Measurements from ENCODE around the gene LRMDA. TPM values are rescaled to one million over a fixed set of nuclear protein-coding genes. Genes with fewer than 3 reads are reported as not detected.

Gene LRMDA
- total and polyA plus RNA-seq, 2 of the 4 experiments (the other 2 are of a cell fraction): 0.07 TPM; not detected in 1

- no peaks in the 10 kb centered on the region for H3K4me1 ChIP-seq (ENCODE audit: control insufficient read depth, insufficient read depth, low read length)
- no peak overlapping the region for H4K91ac ChIP-seq (ENCODE audit: insufficient read depth, low read depth, low read length)
- H3K36me3 ChIP-seq (ENCODE audit: control insufficient read depth, insufficient read depth, low read length): no peaks in the 10 kb centered on the region
- no peak overlapping the region for H3K4ac ChIP-seq (ENCODE audit: low read depth, low read length)
- 0 out of 2 replicates have a peak, but pooled peaks cover 2% of the 10 kb centered on the region for H3K9me3 ChIP-seq (ENCODE audit: control insufficient read depth, insufficient read depth, low read length)
- H3K4me3 ChIP-seq (ENCODE audit: insufficient read depth, low read depth, low read length): no peak overlapping the region
- H3K4me2 ChIP-seq (ENCODE audit: low read depth, low read length): no peak overlapping the region
- no peak overlapping the region for H2BK20ac ChIP-seq (ENCODE audit: low read depth, low read length)
- no peaks in the 10 kb centered on the region for H4K20me1 ChIP-seq (ENCODE audit: insufficient read depth, low read length)
- dilution Hi-C loops (cut with HindIII; ENCODE audit: low sequenced_read_pairs, unreplicated experiment) (no loop called here), intact Hi-C loops (cut with micrococcal nuclease) (no loop called here), in situ Hi-C loops (cut with MboI; ENCODE audit: low sequenced_read_pairs) (no loop called here)
- H4K8ac ChIP-seq (ENCODE audit: low read depth in 2 of 2, low read length in 2 of 2): no peak overlapping the region
- no peaks in the 10 kb centered on the region for H3K9me1 ChIP-seq (ENCODE audit: insufficient read depth, low read length)
- ChIA-PET CTCF (interaction anchor here (1.1 kb wide), 1 partner anchor 47 kb away, joined by 3 read pairs; no protein-coding TSS in a partner anchor), POLR2A (ENCODE audit: unreplicated experiment) (no interaction called here)
- H3K14ac ChIP-seq (replicated peaks; ENCODE audit: low read depth, low read length): no peak overlapping the region
- no peak overlapping the region for H4K5ac ChIP-seq (ENCODE audit: low read depth, low read length)
- H2BK15ac ChIP-seq (ENCODE audit: low read depth, low read length): no peak overlapping the region
- H2AK5ac ChIP-seq (ENCODE audit: low read depth, low read length): no peak overlapping the region
- H3K9ac ChIP-seq (ENCODE audit: low read depth, low read length): no peak overlapping the region
- H2AK9ac ChIP-seq (replicated peaks; ENCODE audit: low read depth, low read length, poor library complexity): no peak overlapping the region
- no peak overlapping the region for H3K27ac ChIP-seq (ENCODE audit: insufficient read depth, low read length)
- H2BK5ac ChIP-seq (ENCODE audit: low read depth, low read length, poor library complexity, severe bottlenecking): no peak overlapping the region
- peaks cover 3% of the 10 kb centered on the region; the same call in 1 of the 2 replicates for H3K27me3 ChIP-seq (ENCODE audit: control insufficient read depth, insufficient read depth, low read length)
- H2BK120ac ChIP-seq (ENCODE audit: low read depth, low read length): no peak overlapping the region
- H3K18ac ChIP-seq (ENCODE audit: low read depth, low read length): no peak overlapping the region
- BruUV-seq (replicated peaks): no TSS peak
- H3K56ac ChIP-seq (ENCODE audit: extremely low read depth, insufficient read depth, low read length): no peak overlapping the region
- no peak overlapping the region for H3K23ac ChIP-seq (ENCODE audit: low read depth, low read length)
- DNase-seq (no peak), ATAC-seq (ENCODE audit: low read depth) (no peak)
- TF ChIP-seq USF2 (IDR thresholded peaks at IDR 0.05; ENCODE audit: low read depth, low read length) (no peak), RAD21 (IDR thresholded peaks at IDR 0.05; ENCODE audit: low read length) (no peak), SMC3 (IDR thresholded peaks at IDR 0.05; ENCODE audit: low read depth, low read length) (no peak), MAFK (IDR thresholded peaks at IDR 0.05; ENCODE audit: low read depth, low read length) (no peak), MAZ (IDR thresholded peaks at IDR 0.05; ENCODE audit: borderline replicate concordance, low read depth, low read length) (no peak), CHD1 (IDR thresholded peaks at IDR 0.05; ENCODE audit: low read depth, low read length) (no peak), CEBPB (IDR thresholded peaks at IDR 0.05; ENCODE audit: low read depth, low read length) (no peak), ELK1 (IDR thresholded peaks at IDR 0.05; ENCODE audit: borderline replicate concordance, low read depth, low read length) (no peak), RFX5 (IDR thresholded peaks at IDR 0.05; ENCODE audit: low read depth, low read length) (no peak), POLR2A (IDR thresholded peaks at IDR 0.05; ENCODE audit: low read depth, low read length) (no peak), CTCF (conservative IDR thresholded peaks at IDR 0.05; ENCODE audit: low read depth, low read length) (no peak), BHLHE40 (IDR thresholded peaks at IDR 0.05; ENCODE audit: low read depth, low read length) (no peak), RCOR1 (IDR thresholded peaks at IDR 0.05; ENCODE audit: insufficient replicate concordance, low read length) (no peak), MXI1 (IDR thresholded peaks at IDR 0.05; ENCODE audit: borderline replicate concordance, low read depth, low read length) (no peak), NFE2L2 (IDR thresholded peaks at IDR 0.05; ENCODE audit: low read depth, low read length) (no peak), FOS (IDR thresholded peaks at IDR 0.05; ENCODE audit: low read depth, low read length) (no peak)
- H3K79me1 ChIP-seq (ENCODE audit: low read depth in 1 of 2, low read length in 2 of 2): no peaks in the 10 kb centered on the region
- no CpG with 5 or more reads among the region's 4 CpGs for WGBS, 2 experiments (ENCODE audit: extremely low coverage in 2 of 2, insufficient read length in 1 of 2)
- H2AFZ ChIP-seq (replicated peaks; ENCODE audit: low read length, poor library complexity): no peak overlapping the region
Measured at GRCh38 chr10:75880031-75880775, 448.8 kb downstream of the LRMDA start.

Data from IMR-90 (cell line).